HEK293T (cell line): ENCODE data around the gene COL9A3.

Experiments
- ARNT ChIP-seq: fragments of 450-650 bp; IDR thresholded peaks from 2 replicates; pipeline ENCODE4 v1.6.1; 2017; ENCODE audit warnings: mild to moderate bottlenecking
- BHLHE40 ChIP-seq: fragments of 450-650 bp; IDR thresholded peaks from 2 replicates; pipeline ENCODE4 v1.6.1; 2016; ENCODE audit warnings: mild to moderate bottlenecking, moderate library complexity, borderline replicate concordance
- CTBP1 ChIP-seq: fragments of 450-650 bp; IDR thresholded peaks from 2 replicates; pipeline ENCODE4 v1.6.1; 2016; ENCODE audit warnings: borderline replicate concordance
- ELF4 ChIP-seq: fragments of 450-650 bp; IDR thresholded peaks from 2 replicates; pipeline ENCODE4 v1.6.1; 2017; ENCODE audit warnings: antibody characterized with exemption
- FOXA1 ChIP-seq: fragments of 450-650 bp; IDR thresholded peaks from 2 replicates; pipeline ENCODE4 v1.6.1; 2016; ENCODE audit warnings: mild to moderate bottlenecking
- FOXK2 ChIP-seq: fragments of 450-650 bp; IDR thresholded peaks from 2 replicates; pipeline ENCODE4 v1.6.1; 2016; ENCODE audit warnings: mild to moderate bottlenecking
- FOXM1 ChIP-seq: fragments of 450-650 bp; IDR thresholded peaks from 2 replicates; pipeline ENCODE4 v1.6.1; 2017; ENCODE audit warnings: mild to moderate bottlenecking, borderline replicate concordance
- HDGF ChIP-seq: fragments of 450-650 bp; IDR thresholded peaks from 2 replicates; pipeline ENCODE4 v1.6.1; 2017; ENCODE audit warnings: antibody characterized with exemption, borderline replicate concordance
- L3MBTL2 ChIP-seq: fragments of 450-650 bp; conservative IDR thresholded peaks from 2 replicates; pipeline ENCODE4 v1.6.1; 2016; ENCODE audit warnings: mild to moderate bottlenecking
- NFRKB ChIP-seq: fragments of 450-650 bp; IDR thresholded peaks from 2 replicates; pipeline ENCODE4 v1.6.1; 2016; ENCODE audit warnings: mild to moderate bottlenecking, moderate library complexity
- SP1 ChIP-seq: fragments of 450-650 bp; IDR thresholded peaks from 2 replicates; pipeline ENCODE4 v1.6.1; 2017
- SUZ12 ChIP-seq: fragments of 450-650 bp; IDR thresholded peaks from 2 replicates; pipeline ENCODE4 v1.6.1; 2016; ENCODE audit warnings: mild to moderate bottlenecking
- TARDBP ChIP-seq: fragments of 450-650 bp; IDR thresholded peaks from 2 replicates; pipeline ENCODE4 v1.6.1; 2016
- TF ChIP-seq, protein P1 (sequence below): fragments of 450-650 bp; IDR thresholded peaks from 2 replicates; pipeline ENCODE4 v1.6.1; 2016

DNA sequence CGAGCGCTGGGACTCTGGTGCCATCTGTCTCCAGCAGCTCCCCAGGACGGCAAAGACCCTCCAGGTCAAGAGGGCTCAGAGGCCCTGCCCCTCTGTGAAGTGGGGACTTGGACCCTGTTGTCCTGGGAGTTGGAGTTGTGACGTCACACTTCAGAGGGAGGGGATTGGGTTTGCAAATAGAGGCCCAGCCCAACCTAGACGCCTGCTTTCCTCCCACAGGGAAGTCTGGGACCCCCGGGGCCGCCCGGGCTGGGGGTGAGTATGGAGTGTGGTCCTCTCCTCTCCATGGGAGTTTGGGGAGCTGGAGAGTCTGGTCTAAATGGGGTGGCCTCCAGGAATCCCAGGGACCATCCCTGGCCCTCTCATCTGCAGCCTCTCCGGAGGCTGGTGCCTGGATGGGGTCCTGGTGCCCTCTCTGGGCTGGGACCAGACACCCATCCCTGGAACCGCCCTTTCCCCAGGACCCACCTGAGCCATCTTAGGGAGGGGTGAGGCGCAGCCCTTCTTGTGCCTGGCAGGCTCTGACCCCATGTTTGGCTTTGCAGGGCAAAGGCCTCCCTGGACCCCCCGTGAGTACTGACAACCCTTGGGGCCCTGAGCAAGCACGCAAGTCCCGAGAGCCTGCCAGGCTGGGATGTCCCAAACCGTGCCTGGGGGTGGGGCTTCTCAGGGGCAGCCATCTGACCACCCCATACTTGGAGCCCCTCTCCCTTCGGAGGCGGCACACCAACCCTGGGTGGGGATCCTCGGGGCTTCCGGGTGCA is 4.3 kb downstream of the COL9A3 start:
- TF ChIP-seq SP1 (no peak), FOXK2 (no peak), HDGF (no peak), BHLHE40 (no peak), FOXM1 (no peak), FOXA1 (no peak), NFRKB (no peak), L3MBTL2 (no peak), SUZ12 (no peak), ELF4 (no peak), ARNT (no peak), CTBP1 (no peak), TARDBP (no peak)
- TF ChIP-seq, protein P1, sequence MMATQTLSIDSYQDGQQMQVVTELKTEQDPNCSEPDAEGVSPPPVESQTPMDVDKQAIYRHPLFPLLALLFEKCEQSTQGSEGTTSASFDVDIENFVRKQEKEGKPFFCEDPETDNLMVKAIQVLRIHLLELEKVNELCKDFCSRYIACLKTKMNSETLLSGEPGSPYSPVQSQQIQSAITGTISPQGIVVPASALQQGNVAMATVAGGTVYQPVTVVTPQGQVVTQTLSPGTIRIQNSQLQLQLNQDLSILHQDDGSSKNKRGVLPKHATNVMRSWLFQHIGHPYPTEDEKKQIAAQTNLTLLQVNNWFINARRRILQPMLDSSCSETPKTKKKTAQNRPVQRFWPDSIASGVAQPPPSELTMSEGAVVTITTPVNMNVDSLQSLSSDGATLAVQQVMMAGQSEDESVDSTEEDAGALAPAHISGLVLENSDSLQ, result no peak
